ENCODE data around the gene PRKAG2. TPM values are rescaled to one million over a fixed set of nuclear protein-coding genes. Genes with fewer than 3 reads are reported as not detected.

The PRKAG2 gene
- total RNA-seq, 1 donor from 2014 or later: 35.4 TPM

- H3K4me1 ChIP-seq: peaks cover 18% of the 10 kb centered on the region
- no peaks in the 10 kb centered on the region for H3K27me3 ChIP-seq (ENCODE audit: low read depth)
- H3K27ac ChIP-seq: no peak overlapping the region
- H3K4me3 ChIP-seq: no peak overlapping the region
- H3K36me3 ChIP-seq: no peaks in the 10 kb centered on the region
- H3K9me3 ChIP-seq: no peaks in the 10 kb centered on the region
- DNase-seq (no peak), ATAC-seq (no peak)
- no peak for TF ChIP-seq CTCF (IDR thresholded peaks at IDR 0.05)
- intact Hi-C loops (cut with DNase I): no loop called here
Measured at GRCh38 chr7:151648429-151648828, 228.5 kb downstream of the PRKAG2 start.

GRCh38 chr7:151647874-151648273 is 229.0 kb downstream of the PRKAG2 start:
- Histone ChIP-seq H3K36me3 (no peaks in the 10 kb centered on the region), H3K4me3 (no peak overlapping the region), H3K27me3 (ENCODE audit: low read depth) (no peaks in the 10 kb centered on the region), H3K9me3 (no peaks in the 10 kb centered on the region), H3K27ac (no peak overlapping the region), H3K4me1 (peaks cover 18% of the 10 kb centered on the region)
- intact Hi-C loops (cut with DNase I): no loop called here
- ATAC-seq: no peak
- DNase-seq: no peak
- TF ChIP-seq CTCF (IDR thresholded peaks at IDR 0.05): no peak

GRCh38 chr7:151647006-151647405 is 229.9 kb downstream of the PRKAG2 start:
- no peak for ATAC-seq
- Histone ChIP-seq H3K9me3 (no peaks in the 10 kb centered on the region), H3K4me3 (no peak overlapping the region), H3K4me1 (peaks cover 17% of the 10 kb centered on the region), H3K36me3 (no peaks in the 10 kb centered on the region), H3K27me3 (ENCODE audit: low read depth) (no peaks in the 10 kb centered on the region), H3K27ac (no peak overlapping the region)
- intact Hi-C loops (cut with DNase I): no loop called here
- no peak for TF ChIP-seq CTCF (IDR thresholded peaks at IDR 0.05)
- DNase-seq: no peak

- H3K4me1 ChIP-seq: peaks cover 2% of the 10 kb centered on the region
- intact Hi-C loops (cut with DNase I): no loop called here
- DNase-seq (no peak), ATAC-seq (no peak)
- H3K27me3 ChIP-seq (ENCODE audit: low read depth): no peaks in the 10 kb centered on the region
- H3K36me3 ChIP-seq: no peaks in the 10 kb centered on the region
- H3K9me3 ChIP-seq: no peaks in the 10 kb centered on the region
- no peak overlapping the region for H3K4me3 ChIP-seq
- TF ChIP-seq CTCF (IDR thresholded peaks at IDR 0.05): no peak
- no peak overlapping the region for H3K27ac ChIP-seq
Measured at GRCh38 chr7:151645311-151645710, 231.6 kb downstream of the PRKAG2 start.

DNA sequence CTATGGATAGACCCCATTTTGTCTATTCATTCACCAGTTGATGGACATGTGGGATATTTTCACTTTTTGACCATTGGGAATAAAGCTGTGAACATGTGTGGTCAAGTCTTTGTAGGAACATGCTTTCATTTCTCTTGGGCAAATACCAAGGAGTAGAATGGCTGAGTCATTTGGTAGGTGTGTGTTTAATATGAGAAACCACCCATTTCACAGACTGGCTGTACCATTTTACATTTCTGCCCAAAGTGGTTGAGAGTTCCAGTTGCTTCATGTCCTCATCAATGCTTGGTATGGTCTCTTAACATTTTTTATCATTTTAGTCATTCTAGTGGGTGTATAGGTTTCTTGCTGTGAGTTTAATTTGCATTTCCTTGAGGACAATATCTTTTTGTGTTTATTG is 232.4 kb downstream of the PRKAG2 start:
- intact Hi-C loops (cut with DNase I): no loop called here
- Histone ChIP-seq H3K4me1 (no peaks in the 10 kb centered on the region), H3K27ac (no peak overlapping the region), H3K4me3 (no peak overlapping the region), H3K9me3 (no peaks in the 10 kb centered on the region), H3K27me3 (ENCODE audit: low read depth) (no peaks in the 10 kb centered on the region), H3K36me3 (no peaks in the 10 kb centered on the region)
- ATAC-seq (no peak), DNase-seq (no peak)
- no peak for TF ChIP-seq CTCF (IDR thresholded peaks at IDR 0.05)

- TF ChIP-seq CTCF (IDR thresholded peaks at IDR 0.05): no peak
Measured at GRCh38 chr7:151642746-151643145, 234.2 kb downstream of the PRKAG2 start.

More at GRCh38 chr7:151642746-151643145, 234.2 kb downstream of the PRKAG2 start:
- H3K4me3 ChIP-seq: no peak overlapping the region
- H3K9me3 ChIP-seq: no peaks in the 10 kb centered on the region
- DNase-seq: no peak
- no peak overlapping the region for H3K27ac ChIP-seq
- H3K27me3 ChIP-seq (ENCODE audit: low read depth): no peaks in the 10 kb centered on the region
- no peak for ATAC-seq
- intact Hi-C loops (cut with DNase I): no loop called here
- H3K36me3 ChIP-seq: no peaks in the 10 kb centered on the region
- H3K4me1 ChIP-seq: no peaks in the 10 kb centered on the region

All from lower lobe of right lung (tissue), 2 donors.